ENCODE results near the gene NPFF. TPM values are rescaled to one million over a fixed set of nuclear protein-coding genes. Genes with fewer than 3 reads are reported as not detected.

The NPFF gene
- polyA plus RNA-seq, 3 donors = 0.29 TPM; not detected in 2

DNA sequence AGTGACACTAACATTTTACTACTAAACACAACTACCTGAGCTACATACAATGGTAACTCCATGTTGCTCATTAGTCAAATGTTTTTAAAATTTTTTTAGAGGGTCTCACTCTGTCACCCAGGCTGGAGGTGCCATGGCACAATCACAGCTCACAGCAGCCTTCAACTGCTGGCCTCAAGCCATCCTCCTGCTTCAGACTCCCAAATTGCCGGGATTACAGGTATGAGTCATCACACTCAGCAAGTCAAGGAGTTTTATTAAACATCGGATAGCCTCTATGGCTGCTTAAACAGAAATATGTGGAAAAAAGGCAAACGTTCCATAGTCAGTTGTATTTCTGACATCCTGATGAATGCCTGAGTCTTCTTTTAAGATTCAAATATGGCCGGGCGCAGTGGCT lies 11.1 kb upstream of the NPFF start:
- TF ChIP-seq, protein P1, sequence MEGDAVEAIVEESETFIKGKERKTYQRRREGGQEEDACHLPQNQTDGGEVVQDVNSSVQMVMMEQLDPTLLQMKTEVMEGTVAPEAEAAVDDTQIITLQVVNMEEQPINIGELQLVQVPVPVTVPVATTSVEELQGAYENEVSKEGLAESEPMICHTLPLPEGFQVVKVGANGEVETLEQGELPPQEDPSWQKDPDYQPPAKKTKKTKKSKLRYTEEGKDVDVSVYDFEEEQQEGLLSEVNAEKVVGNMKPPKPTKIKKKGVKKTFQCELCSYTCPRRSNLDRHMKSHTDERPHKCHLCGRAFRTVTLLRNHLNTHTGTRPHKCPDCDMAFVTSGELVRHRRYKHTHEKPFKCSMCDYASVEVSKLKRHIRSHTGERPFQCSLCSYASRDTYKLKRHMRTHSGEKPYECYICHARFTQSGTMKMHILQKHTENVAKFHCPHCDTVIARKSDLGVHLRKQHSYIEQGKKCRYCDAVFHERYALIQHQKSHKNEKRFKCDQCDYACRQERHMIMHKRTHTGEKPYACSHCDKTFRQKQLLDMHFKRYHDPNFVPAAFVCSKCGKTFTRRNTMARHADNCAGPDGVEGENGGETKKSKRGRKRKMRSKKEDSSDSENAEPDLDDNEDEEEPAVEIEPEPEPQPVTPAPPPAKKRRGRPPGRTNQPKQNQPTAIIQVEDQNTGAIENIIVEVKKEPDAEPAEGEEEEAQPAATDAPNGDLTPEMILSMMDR (IDR thresholded peaks at IDR 0.05) = no peak
- intact Hi-C loops (cut with micrococcal nuclease) = no loop called here
- H3K4me3 ChIP-seq (replicated peaks in 1 of 3; ENCODE audit: low read depth in 2 of 3, low read length in 3 of 3) = no peak overlapping the region
- Mint-ChIP-seq H3K9me3 (no peaks in the 10 kb centered on the region), H3K4me1 (no peaks in the 10 kb centered on the region), H3K36me3 (peaks cover 85 to 98% of the 10 kb centered on the region in 2 donors), H3K27me3 (ENCODE audit: low read depth in 3 of 3) (no peaks in the 10 kb centered on the region), H3K27ac (no peak overlapping the region), H3K4me3 (no peak overlapping the region)
- WGBS (ENCODE audit: insufficient coverage) = 100% methylated on average over 4 of the region's 5 CpGs
- no peak overlapping the region for H2AFZ ChIP-seq (ENCODE audit: insufficient read depth, low read depth, low read length, poor library complexity, severe bottlenecking)
- no peaks in the 10 kb centered on the region for H3K79me2 ChIP-seq (ENCODE audit: insufficient read depth, low read length)
- no peaks in the 10 kb centered on the region for H4K20me1 ChIP-seq (ENCODE audit: insufficient read depth, low read length)
- no peak overlapping the region for H3K4me2 ChIP-seq (replicated peaks; ENCODE audit: extremely low read depth, low read length, poor library complexity, severe bottlenecking)
- no peak overlapping the region for H3K27ac ChIP-seq (ENCODE audit: low read depth in 1 of 2, low read length in 2 of 2)
- H3K36me3 ChIP-seq (replicated peaks in 1 of 2; ENCODE audit: control insufficient read depth in 1 of 2, insufficient read depth in 2 of 2, low read length in 2 of 2) = peaks cover 98 to 100% of the 10 kb centered on the region in 2 donors
- no peaks in the 10 kb centered on the region for H3K4me1 ChIP-seq (ENCODE audit: control insufficient read depth in 1 of 2, insufficient read depth in 2 of 2, low read length in 2 of 2)
- H3K9ac ChIP-seq (ENCODE audit: insufficient read depth, low read length, poor library complexity, severe bottlenecking) = no peak overlapping the region
- H3K27me3 ChIP-seq (ENCODE audit: control insufficient read depth in 2 of 2, insufficient read depth in 2 of 2, low read length in 2 of 2) = no peaks in the 10 kb centered on the region
- no peaks in the 10 kb centered on the region for H3K9me3 ChIP-seq (replicated peaks in 1 of 2; ENCODE audit: control insufficient read depth in 1 of 2, insufficient read depth in 1 of 2, low read length in 2 of 2)
- no peak for DNase-seq

DNA sequence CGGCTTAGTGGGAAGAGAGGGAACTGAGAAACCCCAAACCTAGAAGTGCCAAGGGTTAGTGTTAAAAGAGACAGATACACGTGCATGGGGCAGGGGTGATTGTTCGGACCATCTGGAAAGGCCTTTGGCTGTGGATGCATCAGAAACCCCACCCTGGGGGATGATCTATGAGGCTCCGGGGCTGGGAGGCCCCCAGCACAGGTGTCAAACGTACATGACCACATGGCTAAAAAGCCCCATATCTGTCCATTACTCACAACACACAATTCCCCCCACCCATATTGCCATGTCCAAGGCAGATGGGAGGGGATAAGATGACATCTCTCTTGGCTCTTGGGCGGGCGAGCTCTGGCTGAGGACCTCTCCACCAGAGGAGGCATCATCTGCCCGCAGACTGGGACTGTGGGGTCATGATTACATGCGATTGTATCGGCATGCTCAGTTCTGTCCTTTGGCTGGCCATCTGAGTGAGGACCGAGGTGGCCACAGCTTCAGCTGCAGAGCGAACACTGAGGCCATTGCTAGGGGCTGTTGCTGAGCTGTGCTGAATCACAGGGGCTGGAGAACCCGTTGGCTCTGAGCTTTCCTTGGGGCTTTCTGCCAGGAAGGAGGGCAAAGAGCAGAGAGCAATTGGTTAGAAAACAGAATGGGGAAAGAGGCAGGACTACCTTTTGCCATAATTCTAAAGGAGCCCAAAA lies 9.6 kb upstream of the NPFF start:
- Histone ChIP-seq H3K4me2 (replicated peaks; ENCODE audit: extremely low read depth, low read length, poor library complexity, severe bottlenecking) (no peak overlapping the region), H4K20me1 (ENCODE audit: insufficient read depth, low read length) (no peaks in the 10 kb centered on the region), H3K9me3 (replicated peaks in 1 of 2; ENCODE audit: control insufficient read depth in 1 of 2, insufficient read depth in 1 of 2, low read length in 2 of 2) (no peaks in the 10 kb centered on the region), H3K4me3 (replicated peaks in 1 of 3; ENCODE audit: low read depth in 2 of 3, low read length in 3 of 3) (no peak overlapping the region), H3K27me3 (ENCODE audit: control insufficient read depth in 2 of 2, insufficient read depth in 2 of 2, low read length in 2 of 2) (no peaks in the 10 kb centered on the region), H3K27ac (ENCODE audit: low read depth in 1 of 2, low read length in 2 of 2) (peak overlapping the region in 1 of 2 donors; percentile 20), H3K79me2 (ENCODE audit: insufficient read depth, low read length) (no peaks in the 10 kb centered on the region), H2AFZ (ENCODE audit: insufficient read depth, low read depth, low read length, poor library complexity, severe bottlenecking) (no peak overlapping the region), H3K9ac (ENCODE audit: insufficient read depth, low read length, poor library complexity, severe bottlenecking) (no peak overlapping the region), H3K4me1 (ENCODE audit: control insufficient read depth in 1 of 2, insufficient read depth in 2 of 2, low read length in 2 of 2) (no peaks in the 10 kb centered on the region), H3K36me3 (replicated peaks in 1 of 2; ENCODE audit: control insufficient read depth in 1 of 2, insufficient read depth in 2 of 2, low read length in 2 of 2) (peaks cover 98 to 100% of the 10 kb centered on the region in 2 donors)
- TF ChIP-seq, protein P1 (IDR thresholded peaks at IDR 0.05) = no peak
- intact Hi-C loops (cut with micrococcal nuclease) = no loop called here
- DNase-seq = no peak
- H3K36me3 Mint-ChIP-seq = peaks cover 82 to 95% of the 10 kb centered on the region in 2 donors
- H3K9me3 Mint-ChIP-seq = no peaks in the 10 kb centered on the region
- 98% methylated on average over 8 of the region's 13 CpGs for WGBS (ENCODE audit: insufficient coverage)
- H3K27ac Mint-ChIP-seq = peak overlapping the region in 3 of 7 donors; percentile 11 to 39 (median 32)
- H3K4me3 Mint-ChIP-seq = no peak overlapping the region
- no peaks in the 10 kb centered on the region for H3K4me1 Mint-ChIP-seq
- H3K27me3 Mint-ChIP-seq (ENCODE audit: low read depth in 3 of 3) = no peaks in the 10 kb centered on the region

Measured in CD14-positive monocyte (primary cell).